Progenitor cell of endocrine pancreas (in vitro differentiated cells): ENCODE measurements around the gene NUP188. TPM values are rescaled to one million over a fixed set of nuclear protein-coding genes. Genes with fewer than 3 reads are reported as not detected.

Experiments used
- DNase-seq: peaks from one replicate; pipeline ENCODE4 v3.0.0; 2021; ENCODE audit warnings: low spot score; ENCODE audit not compliant: unreplicated experiment
- H3K27ac Mint-ChIP-seq: 2 replicates; pipeline ENCODE4 v1.8.0; 2021; ENCODE audit warnings: mild to moderate bottlenecking, moderate library complexity, mixed read lengths
- H3K27me3 Mint-ChIP-seq: 2 replicates; pipeline ENCODE4 v1.8.0; 2021; ENCODE audit warnings: mixed read lengths
- H3K36me3 Mint-ChIP-seq: 2 replicates; pipeline ENCODE4 v1.8.0; 2022; ENCODE audit warnings: mixed read lengths; ENCODE audit not compliant: insufficient read depth
- H3K4me1 Mint-ChIP-seq: 2 replicates; pipeline ENCODE4 v1.8.0; 2021; ENCODE audit warnings: low read depth, mixed read lengths
- H3K4me3 Mint-ChIP-seq: 2 replicates; pipeline ENCODE4 v1.8.0; 2021; ENCODE audit warnings: low read depth, mild to moderate bottlenecking, moderate library complexity, mixed read lengths
- H3K9me3 Mint-ChIP-seq: 2 replicates; pipeline ENCODE4 v1.8.0; 2021; ENCODE audit warnings: low read depth, mixed read lengths
- CTCF ChIP-seq: fragments of 200-600 bp; sonication (generic); IDR thresholded peaks from one replicate; pipeline ENCODE4 v1.5.0; 2021; ENCODE audit warnings: antibody characterized with exemption, mild to moderate bottlenecking; ENCODE audit not compliant: unreplicated experiment
- total RNA-seq: library from RNA; stranded (reverse); gene quantifications from 2 replicates; pipeline ENCODE4 v1.2.1, GENCODE V29; 2021

The NUP188 gene
- total RNA-seq, 1 donor from 2014 or later, result 74.8 TPM

- DNase-seq, result no peak
- Mint-ChIP-seq H3K4me1 (no peaks in the 10 kb centered on the region), H3K9me3 (no peaks in the 10 kb centered on the region), H3K36me3 (peaks cover 4% of the 10 kb centered on the region), H3K27ac (no peak overlapping the region), H3K27me3 (no peaks in the 10 kb centered on the region), H3K4me3 (no peak overlapping the region)
- TF ChIP-seq CTCF, result no peak
Observed at GRCh38 chr9:128901379-128901778, 46.1 kb upstream of the NUP188 start.

DNA sequence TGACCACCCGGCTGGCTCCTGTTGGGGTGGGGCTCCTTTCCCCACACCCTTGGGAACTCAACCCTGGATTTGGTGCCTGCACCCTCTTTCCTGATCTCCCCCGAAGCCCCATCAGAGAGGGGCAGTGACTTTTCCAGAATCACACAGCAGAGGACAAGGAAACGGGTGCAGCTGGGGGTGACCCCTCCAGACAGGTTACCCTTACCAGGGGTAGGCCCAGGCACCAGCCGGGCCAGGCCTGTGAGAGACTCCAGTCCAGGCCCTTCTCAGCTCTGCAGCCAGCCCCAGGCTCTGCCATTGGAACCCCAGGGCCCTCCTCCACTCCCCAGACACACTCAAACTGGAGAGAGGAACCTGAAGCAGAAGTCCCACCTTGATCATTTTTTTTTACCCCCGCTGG lies 45.7 kb upstream of the NUP188 start:
- no peaks in the 10 kb centered on the region for H3K9me3 Mint-ChIP-seq
- TF ChIP-seq CTCF, result no peak
- H3K27ac Mint-ChIP-seq, result no peak overlapping the region
- no peak overlapping the region for H3K4me3 Mint-ChIP-seq
- peaks cover 5% of the 10 kb centered on the region for H3K36me3 Mint-ChIP-seq
- no peaks in the 10 kb centered on the region for H3K27me3 Mint-ChIP-seq
- DNase-seq, result no peak
- no peaks in the 10 kb centered on the region for H3K4me1 Mint-ChIP-seq

- Mint-ChIP-seq H3K27ac (no peak overlapping the region), H3K36me3 (peaks cover 4% of the 10 kb centered on the region), H3K4me3 (no peak overlapping the region), H3K4me1 (no peaks in the 10 kb centered on the region), H3K27me3 (no peaks in the 10 kb centered on the region), H3K9me3 (no peaks in the 10 kb centered on the region)
- TF ChIP-seq CTCF, result no peak
- no peak for DNase-seq
Observed at GRCh38 chr9:128902351-128903078, 45.0 kb upstream of the NUP188 start.

DNA sequence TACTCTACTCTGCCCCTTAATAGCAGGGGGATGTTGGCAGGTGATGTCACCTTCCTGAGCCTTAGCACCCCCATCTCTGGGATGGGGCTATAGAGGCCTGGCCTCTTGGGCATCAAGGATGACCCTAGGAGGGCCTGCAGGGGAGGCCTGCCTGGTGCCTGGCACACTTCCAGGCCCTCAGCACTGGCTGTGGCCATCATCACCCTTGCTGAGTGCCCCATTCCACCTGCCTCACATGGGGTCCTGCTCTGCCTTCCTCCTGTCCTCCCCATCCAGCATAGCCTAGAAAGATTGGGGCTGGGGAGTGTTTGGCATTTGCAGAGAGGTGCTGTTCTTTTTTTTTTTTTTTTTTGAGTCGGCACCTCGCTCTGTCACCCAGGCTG lies 44.4 kb upstream of the NUP188 start:
- no peak for TF ChIP-seq CTCF
- peaks cover 6% of the 10 kb centered on the region for H3K36me3 Mint-ChIP-seq
- H3K27ac Mint-ChIP-seq, result no peak overlapping the region
- DNase-seq, result no peak
- H3K27me3 Mint-ChIP-seq, result no peaks in the 10 kb centered on the region
- no peak overlapping the region for H3K4me3 Mint-ChIP-seq
- no peaks in the 10 kb centered on the region for H3K4me1 Mint-ChIP-seq
- no peaks in the 10 kb centered on the region for H3K9me3 Mint-ChIP-seq

DNA sequence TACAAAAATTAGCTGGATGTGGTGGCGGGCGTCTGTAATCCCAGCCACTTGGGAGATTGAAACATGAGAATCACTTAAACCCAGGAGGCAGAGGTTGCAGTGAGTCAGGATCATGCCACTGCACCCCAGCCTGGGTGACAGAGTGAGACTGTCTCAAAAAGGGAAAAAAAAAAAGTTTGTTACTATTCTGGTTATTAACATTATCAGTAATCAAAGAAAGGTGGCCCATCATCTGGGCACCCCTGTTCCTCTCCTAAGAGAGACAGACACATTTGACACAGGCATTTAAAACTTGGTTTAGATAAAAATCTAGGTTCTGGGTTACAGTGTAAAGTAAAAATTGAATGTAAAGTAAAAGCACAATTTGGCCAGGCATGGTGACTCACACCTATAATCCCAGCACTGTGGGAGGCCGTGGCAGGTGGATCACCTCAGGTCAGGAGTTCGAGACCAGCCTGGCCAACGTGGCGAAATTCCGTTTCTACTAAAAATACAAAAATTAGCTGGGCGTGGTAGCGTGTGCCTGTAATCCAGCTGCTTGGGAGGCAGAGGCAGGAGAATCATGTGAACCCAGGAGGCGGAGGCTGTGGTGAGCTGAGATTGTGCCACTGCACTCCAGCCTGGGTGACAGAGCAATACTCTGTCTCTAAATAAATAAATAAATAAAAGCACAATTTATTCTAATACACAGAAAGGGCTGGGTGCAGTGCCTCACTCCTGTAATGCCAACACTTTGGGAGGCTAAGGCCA lies 43.5 kb upstream of the NUP188 start:
- Mint-ChIP-seq H3K27me3 (no peaks in the 10 kb centered on the region), H3K9me3 (no peaks in the 10 kb centered on the region), H3K36me3 (peaks cover 12% of the 10 kb centered on the region), H3K4me3 (no peak overlapping the region), H3K4me1 (no peaks in the 10 kb centered on the region), H3K27ac (peak overlapping the region; percentile 52)
- DNase-seq, result no peak
- no peak for TF ChIP-seq CTCF
